ENCODE results near the gene CRADD. TPM values are rescaled to one million over a fixed set of nuclear protein-coding genes. Genes with fewer than 3 reads are reported as not detected.

The CRADD gene
- total and polyA plus RNA-seq, 4 donors = 6.3 to 28.9 (median 16.6) TPM

DNA sequence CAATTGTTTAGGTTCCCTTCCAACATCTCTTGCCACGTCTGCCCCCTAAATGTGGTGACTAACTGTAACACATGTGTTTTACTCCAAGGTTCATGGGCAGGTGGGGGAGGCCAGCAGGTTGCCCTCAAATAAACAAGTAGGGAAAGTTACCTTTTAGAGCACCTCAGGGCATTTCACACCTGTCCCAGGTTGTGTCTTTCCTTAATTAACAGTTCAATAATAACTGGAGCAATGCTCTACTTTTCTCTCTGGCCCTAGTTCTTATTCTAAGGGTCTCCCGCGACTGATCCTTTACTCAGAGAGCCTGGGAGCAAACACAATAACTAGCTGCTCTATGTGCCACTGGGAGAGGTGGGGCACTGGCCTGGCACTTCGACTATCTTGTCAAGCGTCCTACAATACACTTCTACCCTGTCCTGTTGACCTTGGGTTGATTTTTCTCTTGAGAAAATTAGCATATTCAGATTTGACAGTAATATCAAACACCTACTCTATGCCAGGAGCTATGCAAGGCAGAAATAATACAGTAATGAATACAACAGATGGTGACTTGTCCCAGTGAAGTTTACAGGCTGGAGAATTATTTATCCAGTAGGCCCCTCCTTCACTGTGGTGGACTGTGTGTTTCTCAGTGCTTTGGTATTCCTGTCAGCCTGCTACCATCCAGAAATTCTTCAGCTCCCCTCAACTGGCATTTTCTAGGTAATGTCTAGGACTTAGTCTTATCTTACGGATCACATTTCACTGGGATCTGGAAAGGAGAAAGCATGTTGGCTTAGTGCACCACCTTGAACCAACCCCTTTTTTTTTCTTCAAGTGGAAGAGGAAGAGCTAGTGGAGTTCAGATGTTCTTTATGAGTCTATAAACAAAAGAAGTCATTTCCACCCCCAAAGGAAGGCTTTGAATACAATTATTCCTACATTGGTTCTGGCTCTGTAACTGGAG lies 202.6 kb downstream of the CRADD start:
- Histone ChIP-seq H3K9me3 (ENCODE audit: control insufficient read depth in 4 of 4, insufficient read depth in 3 of 4, low read length in 3 of 4) (peaks cover 0 to 9% (median 1%) of the 10 kb centered on the region in 4 donors), H3K36me3 (ENCODE audit: control insufficient read depth in 4 of 4, insufficient read depth in 4 of 4, low read length in 4 of 4) (no peaks in the 10 kb centered on the region), H3K27ac (ENCODE audit: low read depth in 1 of 2, low read length in 1 of 2) (no peak overlapping the region), H3K9ac (ENCODE audit: insufficient read depth in 1 of 2, low read length in 2 of 2) (no peak overlapping the region), H3K27me3 (ENCODE audit: control insufficient read depth in 3 of 3, insufficient read depth in 3 of 3, low read length in 2 of 3) (no peaks in the 10 kb centered on the region), H3K4me1 (ENCODE audit: control insufficient read depth in 5 of 5, insufficient read depth in 5 of 5, low read length in 5 of 5) (peaks cover 0 to 19% (median 6%) of the 10 kb centered on the region in 5 donors), H3K4me3 (no peak overlapping the region)
- TF ChIP-seq, protein P1, sequence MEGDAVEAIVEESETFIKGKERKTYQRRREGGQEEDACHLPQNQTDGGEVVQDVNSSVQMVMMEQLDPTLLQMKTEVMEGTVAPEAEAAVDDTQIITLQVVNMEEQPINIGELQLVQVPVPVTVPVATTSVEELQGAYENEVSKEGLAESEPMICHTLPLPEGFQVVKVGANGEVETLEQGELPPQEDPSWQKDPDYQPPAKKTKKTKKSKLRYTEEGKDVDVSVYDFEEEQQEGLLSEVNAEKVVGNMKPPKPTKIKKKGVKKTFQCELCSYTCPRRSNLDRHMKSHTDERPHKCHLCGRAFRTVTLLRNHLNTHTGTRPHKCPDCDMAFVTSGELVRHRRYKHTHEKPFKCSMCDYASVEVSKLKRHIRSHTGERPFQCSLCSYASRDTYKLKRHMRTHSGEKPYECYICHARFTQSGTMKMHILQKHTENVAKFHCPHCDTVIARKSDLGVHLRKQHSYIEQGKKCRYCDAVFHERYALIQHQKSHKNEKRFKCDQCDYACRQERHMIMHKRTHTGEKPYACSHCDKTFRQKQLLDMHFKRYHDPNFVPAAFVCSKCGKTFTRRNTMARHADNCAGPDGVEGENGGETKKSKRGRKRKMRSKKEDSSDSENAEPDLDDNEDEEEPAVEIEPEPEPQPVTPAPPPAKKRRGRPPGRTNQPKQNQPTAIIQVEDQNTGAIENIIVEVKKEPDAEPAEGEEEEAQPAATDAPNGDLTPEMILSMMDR (IDR thresholded peaks at IDR 0.05; ENCODE audit: control extremely low read depth, extremely low read depth) = no peak
- peak in 2 of 3 donors; percentile 47 to 58 for DNase-seq
- ATAC-seq (ENCODE audit: insufficient read depth, low FRiP score) = no peak
- 88 to 93% methylated on average over 6 of the region's 6 CpGs for WGBS, 2 donors

DNA sequence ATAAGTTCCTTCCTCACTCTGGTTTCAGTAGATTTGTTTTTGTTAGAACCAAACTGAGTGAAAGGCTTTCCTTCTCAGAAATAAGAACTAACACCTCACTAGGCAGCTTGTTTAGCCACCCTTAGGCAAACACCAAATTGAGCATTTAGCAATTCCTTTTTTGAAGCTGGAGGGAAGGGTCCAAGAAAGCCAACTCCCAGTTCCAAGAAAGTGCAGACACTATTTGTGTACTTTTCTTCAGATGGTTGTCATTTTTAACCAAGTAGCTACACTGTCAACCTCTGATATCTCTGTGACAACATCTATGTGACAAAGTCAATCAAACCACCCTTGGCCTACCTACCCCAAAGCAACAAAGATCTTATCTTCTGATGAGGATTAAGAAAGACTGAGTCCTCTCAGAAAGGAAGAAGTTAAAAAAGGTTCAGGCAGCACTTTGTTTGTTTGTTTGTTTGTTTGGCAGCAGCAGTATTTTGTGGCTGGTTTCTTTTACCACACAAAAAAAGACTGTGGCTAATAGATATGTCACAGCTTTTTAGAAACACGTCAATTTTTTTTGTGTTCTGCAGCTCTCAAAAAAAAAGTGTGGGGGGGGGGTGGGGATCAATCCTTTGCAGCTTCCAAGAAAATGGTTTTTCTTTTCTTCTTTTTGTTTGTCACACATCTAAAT lies 203.8 kb downstream of the CRADD start:
- DNase-seq (peak in 2 of 3 donors; percentile 18 to 43), ATAC-seq (ENCODE audit: insufficient read depth, low FRiP score) (no peak)
- Histone ChIP-seq H3K27ac (ENCODE audit: low read depth in 1 of 2, low read length in 1 of 2) (peak overlapping the region in 1 of 2 donors; percentile 35), H3K4me1 (ENCODE audit: control insufficient read depth in 5 of 5, insufficient read depth in 5 of 5, low read length in 5 of 5) (peaks cover 0 to 22% (median 6%) of the 10 kb centered on the region in 5 donors), H3K4me3 (no peak overlapping the region), H3K36me3 (ENCODE audit: control insufficient read depth in 4 of 4, insufficient read depth in 4 of 4, low read length in 4 of 4) (no peaks in the 10 kb centered on the region), H3K9ac (ENCODE audit: insufficient read depth in 1 of 2, low read length in 2 of 2) (no peak overlapping the region), H3K9me3 (ENCODE audit: control insufficient read depth in 4 of 4, insufficient read depth in 3 of 4, low read length in 3 of 4) (peaks cover 0 to 9% (median 1%) of the 10 kb centered on the region in 4 donors), H3K27me3 (ENCODE audit: control insufficient read depth in 3 of 3, insufficient read depth in 3 of 3, low read length in 2 of 3) (no peaks in the 10 kb centered on the region)
- TF ChIP-seq, protein P1 (IDR thresholded peaks at IDR 0.05; ENCODE audit: control extremely low read depth, extremely low read depth) = no peak
- WGBS, 2 donors = 79 to 84% methylated on average over 1 of the region's 1 CpG

DNA sequence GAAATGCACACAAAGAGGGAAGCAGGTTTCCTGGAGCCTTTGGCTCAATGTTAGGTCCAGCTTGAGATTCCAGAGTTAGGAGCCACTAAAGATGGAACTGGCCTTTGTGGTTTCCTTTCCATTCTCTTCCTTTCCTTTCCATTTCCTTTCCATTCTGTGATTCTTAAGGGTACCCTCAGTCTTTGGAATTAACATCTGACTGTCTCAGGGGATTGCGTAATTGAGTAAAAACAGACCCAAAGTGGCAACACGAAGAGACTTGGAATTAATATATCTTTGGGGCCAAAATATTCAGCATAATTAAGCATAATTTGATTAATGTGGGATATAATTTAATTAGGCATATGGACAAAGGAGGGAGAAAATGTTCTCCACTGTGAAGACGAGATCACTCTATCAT lies 205.6 kb downstream of the CRADD start:
- peaks cover 0 to 22% (median 6%) of the 10 kb centered on the region in 5 donors for H3K4me1 ChIP-seq (ENCODE audit: control insufficient read depth in 5 of 5, insufficient read depth in 5 of 5, low read length in 5 of 5)
- no peaks in the 10 kb centered on the region for H3K27me3 ChIP-seq (ENCODE audit: control insufficient read depth in 3 of 3, insufficient read depth in 3 of 3, low read length in 2 of 3)
- TF ChIP-seq, protein P1 (IDR thresholded peaks at IDR 0.05; ENCODE audit: control extremely low read depth, extremely low read depth) = no peak
- no peaks in the 10 kb centered on the region for H3K36me3 ChIP-seq (ENCODE audit: control insufficient read depth in 4 of 4, insufficient read depth in 4 of 4, low read length in 4 of 4)
- no peak overlapping the region for H3K4me3 ChIP-seq
- ATAC-seq (ENCODE audit: insufficient read depth, low FRiP score) = no peak
- DNase-seq = no peak
- 82 to 83% methylated on average over 3 of the region's 3 CpGs for WGBS, 2 donors
- H3K9me3 ChIP-seq (ENCODE audit: control insufficient read depth in 4 of 4, insufficient read depth in 3 of 4, low read length in 3 of 4) = no peaks in the 10 kb centered on the region
- no peak overlapping the region for H3K9ac ChIP-seq (ENCODE audit: insufficient read depth in 1 of 2, low read length in 2 of 2)
- H3K27ac ChIP-seq (ENCODE audit: low read depth in 1 of 2, low read length in 1 of 2) = no peak overlapping the region

Measured in lung (tissue), 12 donors.